HS-27A (cell line): ENCODE measurements around the gene LY6G5B.

Experiments
- DNase-seq: peaks from one replicate; pipeline ENCODE4 v3.0.0-alpha.2; 2012; ENCODE audit warnings: low read depth, missing footprints

LY6G5B gene

GRCh38 chr6:31715022-31715958 lies 45.5 kb downstream of the LY6G5B start, which contains the start of gene LY6G6D:
TSS of gene LY6G6D (plus strand) at chr6:31715348. CDS start at chr6:31715356, 8 bp downstream.
- no peak for DNase-seq

- DNase-seq, result no peak
Measured at GRCh38 chr6:31717499-31718222, 47.9 kb downstream of the LY6G5B start.

- DNase-seq, result no peak
Measured at GRCh38 chr6:31718265-31718664, 48.5 kb downstream of the LY6G5B start.

GRCh38 chr6:31719001-31719400 lies 49.2 kb downstream of the LY6G5B start:
- no peak for DNase-seq

GRCh38 chr6:31720196-31720770 lies 50.5 kb downstream of the LY6G5B start:
- DNase-seq, result no peak

GRCh38 chr6:31721351-31722020 lies 51.7 kb downstream of the LY6G5B start, which contains the start of gene LY6G6C:
TSS of gene LY6G6C (minus strand) at chr6:31721746. CDS start at chr6:31721679, 67 bp downstream.
- DNase-seq, result no peak

GRCh38 chr6:31722173-31722572 lies 52.4 kb downstream of the LY6G5B start:
- no peak for DNase-seq
